ENCODE data around the gene IMMP2L. TPM values are rescaled to one million over a fixed set of nuclear protein-coding genes. Genes with fewer than 3 reads are reported as not detected.

Gene IMMP2L
- total RNA-seq, 3 donors from 2014 or later (not counting 1 experiment from before 2014, with no cell fraction given) = 6.9 to 9.2 (median 8.7) TPM

GRCh38 chr7:110623436-110623835 is 938.9 kb downstream of the IMMP2L start:
- Mint-ChIP-seq H3K9me3 (peaks cover 8 to 16% of the 10 kb centered on the region in 2 donors), H3K4me3 (no peak overlapping the region), H3K36me3 (no peaks in the 10 kb centered on the region), H3K27me3 (ENCODE audit: low read depth in 2 of 2) (no peaks in the 10 kb centered on the region), H3K27ac (no peak overlapping the region), H3K4me1 (no peaks in the 10 kb centered on the region)
- H3K27me3 ChIP-seq (ENCODE audit: control insufficient read depth, insufficient read depth, low read length) = no peaks in the 10 kb centered on the region
- H3K9me3 ChIP-seq (ENCODE audit: control insufficient read depth, insufficient read depth, low read length) = no peaks in the 10 kb centered on the region
- H3K4me1 ChIP-seq (ENCODE audit: control insufficient read depth, insufficient read depth, low read length) = no peaks in the 10 kb centered on the region
- no peak for DNase-seq
- no peak overlapping the region for H3K27ac ChIP-seq (ENCODE audit: low read length)
- H3K36me3 ChIP-seq (ENCODE audit: control insufficient read depth, insufficient read depth, low read length) = no peaks in the 10 kb centered on the region
- no peak overlapping the region for H3K4me3 ChIP-seq (ENCODE audit: low read length)
- intact Hi-C loops (cut with micrococcal nuclease) = no loop called here
- ATAC-seq = no peak
- 87% methylated on average over 1 of the region's 3 CpGs for WGBS (ENCODE audit: insufficient coverage)
- no peak for TF ChIP-seq CTCF (IDR thresholded peaks at IDR 0.05)

- Histone ChIP-seq H3K27ac (ENCODE audit: low read length) (no peak overlapping the region), H3K4me3 (ENCODE audit: low read length) (no peak overlapping the region), H3K4me1 (ENCODE audit: control insufficient read depth, insufficient read depth, low read length) (no peaks in the 10 kb centered on the region), H3K9me3 (ENCODE audit: control insufficient read depth, insufficient read depth, low read length) (no peaks in the 10 kb centered on the region), H3K36me3 (ENCODE audit: control insufficient read depth, insufficient read depth, low read length) (no peaks in the 10 kb centered on the region), H3K27me3 (ENCODE audit: control insufficient read depth, insufficient read depth, low read length) (no peaks in the 10 kb centered on the region)
- Mint-ChIP-seq H3K4me3 (no peak overlapping the region), H3K9me3 (peaks cover 12 to 18% of the 10 kb centered on the region in 2 donors), H3K4me1 (no peaks in the 10 kb centered on the region), H3K27ac (no peak overlapping the region), H3K27me3 (ENCODE audit: low read depth in 2 of 2) (no peaks in the 10 kb centered on the region), H3K36me3 (no peaks in the 10 kb centered on the region)
- no peak for DNase-seq
- intact Hi-C loops (cut with micrococcal nuclease) = no loop called here
- ATAC-seq = no peak
- WGBS (ENCODE audit: insufficient coverage) = 79% methylated on average over 2 of the region's 2 CpGs
- TF ChIP-seq CTCF (IDR thresholded peaks at IDR 0.05) = no peak
Observed at GRCh38 chr7:110621289-110621688, 941.0 kb downstream of the IMMP2L start.

- Histone ChIP-seq H3K4me3 (ENCODE audit: low read length) (no peak overlapping the region), H3K27me3 (ENCODE audit: control insufficient read depth, insufficient read depth, low read length) (no peaks in the 10 kb centered on the region), H3K27ac (ENCODE audit: low read length) (no peak overlapping the region), H3K9me3 (ENCODE audit: control insufficient read depth, insufficient read depth, low read length) (no peaks in the 10 kb centered on the region), H3K4me1 (ENCODE audit: control insufficient read depth, insufficient read depth, low read length) (no peaks in the 10 kb centered on the region), H3K36me3 (ENCODE audit: control insufficient read depth, insufficient read depth, low read length) (no peaks in the 10 kb centered on the region)
- intact Hi-C loops (cut with micrococcal nuclease) = no loop called here
- Mint-ChIP-seq H3K4me3 (no peak overlapping the region), H3K36me3 (no peaks in the 10 kb centered on the region), H3K4me1 (no peaks in the 10 kb centered on the region), H3K27ac (no peak overlapping the region), H3K27me3 (ENCODE audit: low read depth in 2 of 2) (no peaks in the 10 kb centered on the region), H3K9me3 (peaks cover 14 to 24% of the 10 kb centered on the region in 2 donors)
- WGBS (ENCODE audit: insufficient coverage) = 89% methylated on average over 7 of the region's 7 CpGs
- TF ChIP-seq CTCF (IDR thresholded peaks at IDR 0.05) = no peak
- no peak for ATAC-seq
- DNase-seq = no peak
Observed at GRCh38 chr7:110620110-110620735, 942.1 kb downstream of the IMMP2L start.
